ENCODE measurements around the gene FGF18. TPM values are rescaled to one million over a fixed set of nuclear protein-coding genes. Genes with fewer than 3 reads are reported as not detected.

The FGF18 gene
- total and polyA plus RNA-seq, 7 donors: 0.14 to 0.66 (median 0.28) TPM

- no peak overlapping the region for H3K4me3 ChIP-seq
- 71 to 79% (median 77%) methylated on average over 4 of the region's 4 CpGs for WGBS, 3 donors
- no peaks in the 10 kb centered on the region for H3K9me3 ChIP-seq
- no peaks in the 10 kb centered on the region for H3K4me1 ChIP-seq
- ATAC-seq (no peak), DNase-seq (no peak)
- TF ChIP-seq CTCF (IDR thresholded peaks at IDR 0.05): no peak
- no peak overlapping the region for H3K27ac ChIP-seq
- peaks cover 0 to 4% (median 0%) of the 10 kb centered on the region in 3 donors for H3K27me3 ChIP-seq (ENCODE audit: insufficient read depth in 3 of 3, low read length in 2 of 3)
- intact Hi-C loops (cut with DNase I): no loop called here
- H3K36me3 ChIP-seq (ENCODE audit: insufficient read depth in 1 of 2, low read depth in 1 of 2): no peaks in the 10 kb centered on the region
Observed at GRCh38 chr5:171463862-171464229, 44.4 kb downstream of the FGF18 start.

- intact Hi-C loops (cut with DNase I): no loop called here
- TF ChIP-seq CTCF (IDR thresholded peaks at IDR 0.05): no peak
- DNase-seq (no peak), ATAC-seq (no peak)
- H3K4me3 ChIP-seq: no peak overlapping the region
- no peaks in the 10 kb centered on the region for H3K36me3 ChIP-seq (ENCODE audit: insufficient read depth in 1 of 2, low read depth in 1 of 2)
- peaks cover 0 to 4% (median 0%) of the 10 kb centered on the region in 3 donors for H3K27me3 ChIP-seq (ENCODE audit: insufficient read depth in 3 of 3, low read length in 2 of 3)
- no peaks in the 10 kb centered on the region for H3K4me1 ChIP-seq
- no peaks in the 10 kb centered on the region for H3K9me3 ChIP-seq
- 78% methylated on average over 12 of the region's 12 CpGs for WGBS, 3 donors
- no peak overlapping the region for H3K27ac ChIP-seq
Observed at GRCh38 chr5:171464829-171465228, 45.4 kb downstream of the FGF18 start.

- WGBS, 3 donors: 81 to 88% (median 85%) methylated on average over 12 of the region's 12 CpGs
- no peaks in the 10 kb centered on the region for H3K9me3 ChIP-seq
- ATAC-seq (no peak), DNase-seq (no peak)
- H3K27me3 ChIP-seq (ENCODE audit: insufficient read depth in 3 of 3, low read length in 2 of 3): peaks cover 0 to 4% (median 0%) of the 10 kb centered on the region in 3 donors
- no peak for TF ChIP-seq CTCF (IDR thresholded peaks at IDR 0.05)
- intact Hi-C loops (cut with DNase I): no loop called here
- H3K4me3 ChIP-seq: no peak overlapping the region
- no peaks in the 10 kb centered on the region for H3K36me3 ChIP-seq (ENCODE audit: insufficient read depth in 1 of 2, low read depth in 1 of 2)
- no peak overlapping the region for H3K27ac ChIP-seq
- H3K4me1 ChIP-seq: no peaks in the 10 kb centered on the region
Observed at GRCh38 chr5:171467107-171467506, 47.7 kb downstream of the FGF18 start.

GRCh38 chr5:171469326-171469725 is 49.9 kb downstream of the FGF18 start:
- H3K4me3 ChIP-seq: no peak overlapping the region
- DNase-seq (no peak), ATAC-seq (no peak)
- WGBS, 3 donors: 41 to 52% (median 49%) methylated on average over 4 of the region's 4 CpGs
- no peak overlapping the region for H3K27ac ChIP-seq
- TF ChIP-seq CTCF (IDR thresholded peaks at IDR 0.05): no peak
- H3K9me3 ChIP-seq: no peaks in the 10 kb centered on the region
- no peaks in the 10 kb centered on the region for H3K36me3 ChIP-seq (ENCODE audit: insufficient read depth in 1 of 2, low read depth in 1 of 2)
- no peaks in the 10 kb centered on the region for H3K4me1 ChIP-seq
- H3K27me3 ChIP-seq (ENCODE audit: insufficient read depth in 3 of 3, low read length in 2 of 3): peaks cover 0 to 4% (median 0%) of the 10 kb centered on the region in 3 donors
- intact Hi-C loops (cut with DNase I): no loop called here

- Histone ChIP-seq H3K36me3 (ENCODE audit: insufficient read depth in 1 of 2, low read depth in 1 of 2) (no peaks in the 10 kb centered on the region), H3K4me3 (no peak overlapping the region), H3K9me3 (no peaks in the 10 kb centered on the region), H3K4me1 (no peaks in the 10 kb centered on the region), H3K27ac (no peak overlapping the region), H3K27me3 (ENCODE audit: insufficient read depth in 3 of 3, low read length in 2 of 3) (peaks cover 0 to 4% (median 0%) of the 10 kb centered on the region in 3 donors)
- no peak for TF ChIP-seq CTCF (IDR thresholded peaks at IDR 0.05)
- ATAC-seq (no peak), DNase-seq (no peak)
- WGBS, 3 donors: 92 to 96% (median 95%) methylated on average over 15 of the region's 15 CpGs
- intact Hi-C loops (cut with DNase I): no loop called here
Observed at GRCh38 chr5:171470420-171470819, 51.0 kb downstream of the FGF18 start.

All from psoas muscle (tissue), 8 donors.